HFFc6 (cell line): ENCODE results near the gene SPG11. TPM values are rescaled to one million over a fixed set of nuclear protein-coding genes. Genes with fewer than 3 reads are reported as not detected.

Source experiments
- DNase-seq: peaks from one replicate; pipeline ENCODE4 v3.0.0-alpha.2; 2018
- H3K27ac Mint-ChIP-seq: 2 replicates; pipeline ENCODE4 v1.8.0; 2020; ENCODE audit warnings: mild to moderate bottlenecking, mixed read lengths
- H3K27me3 Mint-ChIP-seq: 2 replicates; pipeline ENCODE4 v1.8.0; 2021; ENCODE audit warnings: mild to moderate bottlenecking, moderate library complexity, mixed read lengths; ENCODE audit not compliant: insufficient read depth
- H3K36me3 Mint-ChIP-seq: 2 replicates; pipeline ENCODE4 v1.8.0; 2021; ENCODE audit warnings: low read depth, mixed read lengths
- H3K4me1 Mint-ChIP-seq: 2 replicates; pipeline ENCODE4 v1.8.0; 2020; ENCODE audit warnings: low read depth, mixed read lengths
- H3K4me3 Mint-ChIP-seq: 2 replicates; pipeline ENCODE4 v1.8.0; 2020; ENCODE audit warnings: mild to moderate bottlenecking, moderate library complexity, mixed read lengths
- H3K9me3 Mint-ChIP-seq: 2 replicates; pipeline ENCODE4 v1.8.0; 2020; ENCODE audit warnings: mild to moderate bottlenecking, mixed read lengths
- CTCF ChIP-seq: fragments of 200-600 bp; sonication (generic); IDR thresholded peaks from 2 replicates; pipeline ENCODE4 v1.5.0; 2021; ENCODE audit warnings: antibody characterized with exemption, mild to moderate bottlenecking
- total RNA-seq, 6 experiments: library from RNA; stranded (reverse); fragmentation: NEBNext Ultra II Directional; extraction: Animal tissue kit (Norgen Biotek cat#: 25700); gene quantifications; 2 replicates in 1 of 6; 3 replicates in 5 of 6; pipeline ENCODE4 v1.2.3, GENCODE V29; 2021

SPG11 gene
- total RNA-seq, 6 experiments from 2014 or later, result 28.0 to 34.1 (median 31.2) TPM

DNA sequence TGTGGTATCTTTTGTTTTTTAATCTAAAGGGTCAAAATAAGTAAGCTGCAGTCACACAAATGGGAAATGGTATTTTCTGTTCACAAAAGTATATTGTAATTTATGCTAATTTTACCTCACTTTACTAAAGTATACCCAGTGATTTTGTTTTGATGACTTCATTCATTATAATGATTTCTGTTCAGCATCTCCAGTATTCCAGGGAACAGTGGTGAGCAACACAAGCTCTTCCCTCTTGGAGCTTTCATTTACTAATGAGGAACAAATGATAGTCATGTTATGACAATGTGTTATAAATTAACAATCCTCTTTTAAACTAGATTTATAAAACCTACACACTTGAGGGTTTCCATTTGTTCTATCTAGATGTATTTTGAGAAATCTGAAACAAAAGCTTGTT lies 147.0 kb downstream of the SPG11 start:
- H3K4me3 Mint-ChIP-seq, result no peak overlapping the region
- H3K9me3 Mint-ChIP-seq, result no peaks in the 10 kb centered on the region
- H3K4me1 Mint-ChIP-seq, result no peaks in the 10 kb centered on the region
- H3K27me3 Mint-ChIP-seq, result no peaks in the 10 kb centered on the region
- no peak overlapping the region for H3K27ac Mint-ChIP-seq
- no peak for DNase-seq
- H3K36me3 Mint-ChIP-seq, result peaks cover 12% of the 10 kb centered on the region; the same call in 1 of the 2 replicates
- no peak for TF ChIP-seq CTCF

Other genes starting within 250 kb of the SPG11 start
- gene CTDSPL2, start 236.0 kb downstream of the SPG11 start, total RNA-seq, result 10 to 100 TPM; 19.8 to 32.7 (median 30.6) TPM
- 100 to 1,000 TPM in 1 of 6 experiments, 10 to 100 TPM in 5; 83.2 to 120 (median 87.5) TPM for gene EIF3J, start 126.5 kb downstream of the SPG11 start, total RNA-seq
- gene PATL2, start 47.7 kb upstream of the SPG11 start, total RNA-seq, result under 1 TPM in 3 of 6 experiments, not detected in 3; 0.10 to 0.18 (median 0.10) TPM
- gene B2M, start 47.9 kb upstream of the SPG11 start, total RNA-seq, result 1,000 to 10,000 TPM in 1 of 6 experiments, 100 to 1,000 TPM in 5; 811 to 1,058 (median 898) TPM
- 1 to 10 TPM; 7.2 to 8.7 (median 8.3) TPM for gene TRIM69, start 72.9 kb upstream of the SPG11 start, total RNA-seq